CD4-positive, CD25-positive, alpha-beta regulatory T cell (primary cell): ENCODE data around the gene LONRF2. TPM values are rescaled to one million over a fixed set of nuclear protein-coding genes. Genes with fewer than 3 reads are reported as not detected.

Experiments used
- ATAC-seq, 2 donors: fragments of 150-1000 bp; cut with Tn5 transposase; one replicate each; pipeline ENCODE4 v1.10.0; 2021; ENCODE audit warnings: low read depth in 2 of 2, moderate number of reproducible peaks in 2 of 2, moderate library complexity in 1 of 2
- DNase-seq, 3 donors: peaks; one replicate each; pipeline versions ENCODE4 v3.0.0 to v3.0.0-alpha.2; 2012 to 2022; ENCODE audit warnings: mixed read lengths in 1 of 3
- H3K27ac ChIP-seq: one replicate; pipeline ENCODE4 v1.7.0; 2013; ENCODE audit warnings: mild to moderate bottlenecking, low read length; ENCODE audit not compliant: insufficient read depth, poor library complexity, severe bottlenecking
- H3K27me3 ChIP-seq: one replicate; pipeline ENCODE4 v1.7.0; 2013; ENCODE audit warnings: low read length; ENCODE audit not compliant: control insufficient read depth, insufficient read depth
- H3K36me3 ChIP-seq: one replicate; pipeline ENCODE4 v1.7.0; 2013; ENCODE audit warnings: mild to moderate bottlenecking, low read length, moderate library complexity; ENCODE audit not compliant: control insufficient read depth, insufficient read depth
- H3K4me1 ChIP-seq: 2 replicates; pipeline ENCODE4 v1.7.0; 2013; ENCODE audit warnings: mild to moderate bottlenecking, low read length; ENCODE audit not compliant: insufficient read depth, control insufficient read depth, poor library complexity, severe bottlenecking
- H3K4me3 ChIP-seq: one replicate; pipeline ENCODE4 v1.7.0; 2013; ENCODE audit warnings: low read depth, mild to moderate bottlenecking, low read length, moderate library complexity
- H3K9me3 ChIP-seq, 2 experiments: 1 replicate in 1 of 2; 2 replicates in 1 of 2; pipeline ENCODE4 v1.7.0; 2013; ENCODE audit warnings: low read length in 2 of 2, mild to moderate bottlenecking in 1 of 2, moderate library complexity in 1 of 2; ENCODE audit not compliant: control insufficient read depth in 2 of 2
- H3K27ac Mint-ChIP-seq, 3 donors: one replicate each; pipeline ENCODE4 v1.8.0; 2020 to 2022; ENCODE audit warnings: mild to moderate bottlenecking in 3 of 3, mixed read lengths in 3 of 3, moderate library complexity in 2 of 3
- H3K27me3 Mint-ChIP-seq: one replicate; pipeline ENCODE4 v1.8.0; 2022; ENCODE audit warnings: mild to moderate bottlenecking, mixed read lengths
- H3K36me3 Mint-ChIP-seq: one replicate; pipeline ENCODE4 v1.8.0; 2020; ENCODE audit warnings: mixed read lengths
- H3K4me1 Mint-ChIP-seq, 4 donors: one replicate each; pipeline ENCODE4 v1.8.0; 2020 to 2022; ENCODE audit warnings: mixed read lengths in 4 of 4, mild to moderate bottlenecking in 1 of 4
- H3K4me3 Mint-ChIP-seq, 4 donors: one replicate each; pipeline ENCODE4 v1.8.0; 2020 to 2022; ENCODE audit warnings: mild to moderate bottlenecking in 4 of 4, mixed read lengths in 4 of 4, moderate library complexity in 3 of 4
- H3K9me3 Mint-ChIP-seq, 7 donors: one replicate each; pipeline ENCODE4 v1.8.0; 2020 to 2022; ENCODE audit warnings: mixed read lengths in 7 of 7, mild to moderate bottlenecking in 3 of 7, moderate library complexity in 2 of 7
- polyA plus RNA-seq, 4 donors: library from polyadenylated mRNA; unstranded; fragments of 300-500 nt; fragmentation: Illumina TruSeq; gene quantifications; one replicate each; pipeline ENCODE4 v1.2.3, GENCODE V29; 2021
- total RNA-seq: library from RNA; stranded (reverse); gene quantifications from one replicate; pipeline ENCODE4 v1.2.3, GENCODE V29; 2022

LONRF2 gene
- total and polyA plus RNA-seq, 5 donors from 2014 or later = 0.42 TPM; not detected in 4

DNA sequence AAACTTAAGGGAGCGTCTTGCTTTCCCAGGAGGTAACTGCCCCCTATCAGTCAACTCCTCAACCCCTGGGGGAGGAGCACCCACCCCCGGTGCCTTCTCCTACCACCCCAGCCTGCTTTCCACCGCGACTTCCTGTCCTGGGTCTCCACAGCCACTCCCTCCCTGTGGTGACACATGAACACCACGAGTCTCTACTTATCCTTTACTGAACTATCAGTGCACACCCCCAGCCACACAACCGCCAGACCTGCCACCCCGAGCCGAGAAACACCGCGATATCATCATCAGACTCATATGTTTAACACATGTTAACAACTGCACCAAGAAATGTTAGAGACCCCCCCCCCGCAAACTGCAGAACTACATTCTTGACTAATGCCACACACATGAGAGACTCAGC lies 43.3 kb downstream of the LONRF2 start:
- ATAC-seq (no peak), DNase-seq (peak in 1 of 3 donors; percentile 43)
- Histone ChIP-seq H3K9me3 (no peaks in the 10 kb centered on the region), H3K27ac (no peak overlapping the region), H3K36me3 (no peaks in the 10 kb centered on the region), H3K27me3 (peaks cover 2% of the 10 kb centered on the region), H3K4me1 (no peaks in the 10 kb centered on the region), H3K4me3 (no peak overlapping the region)
- no peaks in the 10 kb centered on the region for H3K36me3 Mint-ChIP-seq
- peaks cover 10% of the 10 kb centered on the region for H3K27me3 Mint-ChIP-seq
- H3K4me1 Mint-ChIP-seq = peaks cover 0 to 6% (median 4%) of the 10 kb centered on the region in 4 donors
- H3K27ac Mint-ChIP-seq = no peak overlapping the region
- H3K4me3 Mint-ChIP-seq = no peak overlapping the region
- H3K9me3 Mint-ChIP-seq = no peaks in the 10 kb centered on the region

DNA sequence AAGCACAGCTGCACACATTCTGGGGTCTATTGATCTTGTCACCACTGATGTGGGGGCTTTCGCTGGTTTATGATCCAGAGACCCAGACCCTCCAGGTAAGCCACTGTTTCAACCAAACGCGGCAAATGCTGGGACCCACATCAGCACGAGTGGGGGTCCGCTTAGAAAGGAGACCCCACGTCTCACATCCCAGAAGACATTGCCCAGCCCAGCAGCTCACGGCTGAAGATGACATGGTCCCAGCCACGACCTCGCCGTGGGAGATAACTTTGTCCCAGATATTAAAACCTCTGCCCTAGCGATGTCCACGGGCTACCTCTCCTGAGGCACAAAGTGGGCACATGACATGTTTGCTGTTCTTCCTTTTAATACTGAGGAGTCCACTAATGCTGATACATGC lies 43.8 kb downstream of the LONRF2 start:
- Mint-ChIP-seq H3K36me3 (no peaks in the 10 kb centered on the region), H3K4me1 (peaks cover 0 to 8% (median 4%) of the 10 kb centered on the region in 4 donors), H3K9me3 (no peaks in the 10 kb centered on the region), H3K27me3 (peaks cover 10% of the 10 kb centered on the region), H3K27ac (no peak overlapping the region), H3K4me3 (no peak overlapping the region)
- Histone ChIP-seq H3K4me3 (no peak overlapping the region), H3K9me3 (no peaks in the 10 kb centered on the region), H3K36me3 (no peaks in the 10 kb centered on the region), H3K27ac (no peak overlapping the region), H3K27me3 (peaks cover 2% of the 10 kb centered on the region), H3K4me1 (no peaks in the 10 kb centered on the region)
- ATAC-seq (no peak), DNase-seq (no peak)

DNA sequence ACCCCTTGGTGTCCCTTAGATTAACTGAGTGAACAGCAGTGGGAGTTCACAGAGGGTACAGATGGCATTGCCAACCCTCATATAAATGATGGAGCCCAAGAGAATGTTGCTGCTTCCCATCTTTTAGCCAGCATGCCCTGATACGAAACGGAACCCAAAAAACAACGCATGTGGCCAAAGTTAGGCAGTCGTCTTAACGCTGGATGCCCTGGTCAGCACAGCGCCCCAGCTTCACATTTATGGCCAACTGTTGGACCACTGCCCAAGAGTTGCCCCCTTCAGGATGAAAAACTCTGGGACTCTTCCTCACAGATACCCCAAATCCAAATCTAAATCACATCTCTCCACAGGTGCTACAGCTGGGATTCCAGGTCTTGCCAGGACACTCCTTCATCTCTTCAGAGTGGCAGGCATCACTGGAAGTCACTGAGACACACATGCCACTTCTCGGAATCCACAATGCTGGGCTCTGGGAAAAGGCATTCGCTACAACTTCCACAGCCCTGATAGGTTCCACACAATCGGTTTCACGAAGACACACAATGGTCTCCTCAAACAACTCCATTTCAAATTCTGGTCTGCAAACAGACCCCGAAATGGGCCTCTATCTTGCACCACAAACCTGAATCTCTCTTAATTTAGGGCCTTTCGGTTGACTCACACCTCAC lies 44.6 kb downstream of the LONRF2 start:
- H3K27ac Mint-ChIP-seq = no peak overlapping the region
- H3K4me3 Mint-ChIP-seq = no peak overlapping the region
- Histone ChIP-seq H3K9me3 (no peaks in the 10 kb centered on the region), H3K27ac (no peak overlapping the region), H3K27me3 (peaks cover 2% of the 10 kb centered on the region), H3K4me3 (no peak overlapping the region), H3K36me3 (no peaks in the 10 kb centered on the region), H3K4me1 (no peaks in the 10 kb centered on the region)
- ATAC-seq (no peak), DNase-seq (no peak)
- peaks cover 10% of the 10 kb centered on the region for H3K27me3 Mint-ChIP-seq
- no peaks in the 10 kb centered on the region for H3K9me3 Mint-ChIP-seq
- no peaks in the 10 kb centered on the region for H3K36me3 Mint-ChIP-seq
- H3K4me1 Mint-ChIP-seq = peaks cover 0 to 8% (median 4%) of the 10 kb centered on the region in 4 donors

DNA sequence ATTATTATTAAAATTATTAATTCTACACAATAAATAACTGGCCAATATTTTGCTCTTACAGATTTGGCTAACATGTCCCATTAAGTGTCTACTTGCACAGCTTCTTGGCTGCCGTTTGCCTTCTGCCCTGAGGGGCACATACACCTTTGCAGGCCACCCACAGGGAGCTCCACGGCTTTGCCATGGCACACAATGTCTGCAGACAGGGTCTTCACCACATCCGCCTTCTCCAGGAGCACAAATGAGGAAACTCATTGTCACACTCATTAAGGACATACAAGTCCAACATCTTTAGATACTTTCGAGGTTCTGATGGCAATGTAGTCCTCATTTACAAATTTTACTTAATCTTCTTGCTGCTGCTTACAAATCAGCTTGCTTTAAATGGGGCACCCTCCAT lies 45.6 kb downstream of the LONRF2 start:
- Histone ChIP-seq H3K9me3 (no peaks in the 10 kb centered on the region), H3K4me1 (no peaks in the 10 kb centered on the region), H3K4me3 (no peak overlapping the region), H3K27me3 (no peaks in the 10 kb centered on the region), H3K36me3 (no peaks in the 10 kb centered on the region), H3K27ac (no peak overlapping the region)
- Mint-ChIP-seq H3K4me1 (peaks cover 0 to 8% (median 4%) of the 10 kb centered on the region in 4 donors), H3K4me3 (no peak overlapping the region), H3K27me3 (peaks cover 4% of the 10 kb centered on the region), H3K27ac (no peak overlapping the region), H3K9me3 (no peaks in the 10 kb centered on the region), H3K36me3 (no peaks in the 10 kb centered on the region)
- ATAC-seq (no peak), DNase-seq (no peak)

DNA sequence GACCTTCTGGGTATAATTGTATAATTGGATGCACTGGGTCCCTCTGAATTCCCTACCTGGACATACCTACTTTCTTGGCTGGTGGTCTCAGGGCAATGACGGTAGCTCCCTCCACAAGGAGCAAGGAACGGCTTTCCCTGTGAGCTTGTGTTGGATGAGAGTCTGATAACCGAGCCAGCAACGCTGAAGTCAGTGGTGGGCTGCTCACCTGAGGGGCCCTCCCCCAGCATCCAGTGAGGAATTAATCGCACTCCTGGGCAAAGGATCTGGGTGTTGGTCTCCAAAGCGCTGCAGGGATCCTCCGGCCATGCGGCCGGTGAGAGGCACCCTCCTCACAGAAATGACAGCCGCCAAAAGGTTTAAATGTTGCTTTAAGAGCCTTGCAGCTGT lies 47.1 kb downstream of the LONRF2 start:
- no peaks in the 10 kb centered on the region for H3K36me3 Mint-ChIP-seq
- no peak overlapping the region for H3K4me3 Mint-ChIP-seq
- Histone ChIP-seq H3K27me3 (no peaks in the 10 kb centered on the region), H3K36me3 (no peaks in the 10 kb centered on the region), H3K27ac (no peak overlapping the region), H3K4me3 (no peak overlapping the region), H3K9me3 (no peaks in the 10 kb centered on the region), H3K4me1 (no peaks in the 10 kb centered on the region)
- H3K9me3 Mint-ChIP-seq = no peaks in the 10 kb centered on the region
- H3K4me1 Mint-ChIP-seq = peaks cover 0 to 8% (median 4%) of the 10 kb centered on the region in 4 donors
- DNase-seq (no peak), ATAC-seq (no peak)
- H3K27me3 Mint-ChIP-seq = no peaks in the 10 kb centered on the region
- H3K27ac Mint-ChIP-seq = no peak overlapping the region

DNA sequence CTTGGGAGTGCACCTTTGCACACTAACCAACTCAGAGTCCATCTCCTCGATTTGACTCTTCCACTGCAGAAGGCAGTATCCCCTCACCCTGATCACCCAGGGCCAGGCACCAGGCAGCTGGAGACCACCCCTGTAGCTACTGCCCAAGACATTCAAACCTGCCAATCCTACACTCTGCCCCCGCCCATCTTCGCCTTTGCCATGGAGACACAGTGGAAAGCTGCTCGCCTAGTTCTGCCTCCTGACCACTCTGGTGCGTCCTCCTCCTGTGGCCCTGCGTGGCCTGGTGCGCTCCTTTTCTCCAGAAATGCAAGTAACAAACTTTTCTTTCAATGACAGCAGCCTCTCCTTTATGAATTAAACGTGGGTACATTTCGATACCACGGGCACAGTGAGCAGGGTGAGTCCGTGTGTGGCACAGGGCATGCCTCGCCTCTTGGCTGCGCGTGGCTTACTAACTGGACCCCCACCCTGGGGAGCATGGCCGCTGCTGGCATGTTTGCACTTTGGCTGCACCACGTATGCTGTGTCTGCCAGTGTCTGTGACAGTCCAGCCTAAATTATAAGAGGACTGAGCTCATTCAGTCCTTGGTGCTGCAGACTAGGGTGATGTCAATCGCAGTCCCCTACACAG lies 47.6 kb downstream of the LONRF2 start:
- H3K9me3 ChIP-seq = no peaks in the 10 kb centered on the region
- Mint-ChIP-seq H3K27ac (no peak overlapping the region), H3K4me3 (no peak overlapping the region), H3K36me3 (no peaks in the 10 kb centered on the region), H3K4me1 (peaks cover 0 to 8% (median 4%) of the 10 kb centered on the region in 4 donors), H3K9me3 (no peaks in the 10 kb centered on the region), H3K27me3 (no peaks in the 10 kb centered on the region)
- DNase-seq (no peak), ATAC-seq (no peak)
- no peak overlapping the region for H3K4me3 ChIP-seq
- no peak overlapping the region for H3K27ac ChIP-seq
- no peaks in the 10 kb centered on the region for H3K27me3 ChIP-seq
- no peaks in the 10 kb centered on the region for H3K4me1 ChIP-seq
- H3K36me3 ChIP-seq = no peaks in the 10 kb centered on the region

DNA sequence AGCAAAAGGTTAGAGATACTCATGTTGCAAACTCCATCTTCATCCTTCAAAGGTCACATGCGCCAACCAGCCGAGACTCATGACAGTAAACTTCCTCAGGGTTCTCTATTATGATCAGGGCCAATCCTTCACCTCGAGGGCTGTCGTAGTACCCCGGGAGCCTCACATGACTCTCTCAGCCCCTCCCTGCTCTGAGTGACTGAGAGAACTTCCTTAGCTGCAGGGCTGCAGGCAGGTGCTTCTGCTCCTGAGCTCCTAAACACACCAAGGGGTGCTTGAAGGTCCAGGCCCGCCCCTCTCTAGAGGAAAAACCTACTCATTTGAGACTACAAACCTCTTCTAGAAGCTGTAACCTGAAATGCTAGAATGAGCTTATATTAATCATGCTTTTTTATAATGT lies 48.2 kb downstream of the LONRF2 start:
- H3K4me1 ChIP-seq = no peaks in the 10 kb centered on the region
- Mint-ChIP-seq H3K27ac (no peak overlapping the region), H3K36me3 (no peaks in the 10 kb centered on the region), H3K27me3 (no peaks in the 10 kb centered on the region), H3K4me1 (peaks cover 0 to 7% (median 3%) of the 10 kb centered on the region in 4 donors), H3K4me3 (no peak overlapping the region), H3K9me3 (no peaks in the 10 kb centered on the region)
- no peak overlapping the region for H3K4me3 ChIP-seq
- ATAC-seq = no peak
- no peak overlapping the region for H3K27ac ChIP-seq
- no peaks in the 10 kb centered on the region for H3K36me3 ChIP-seq
- H3K27me3 ChIP-seq = no peaks in the 10 kb centered on the region
- DNase-seq = peak in 1 of 3 donors; percentile 41
- H3K9me3 ChIP-seq = no peaks in the 10 kb centered on the region

DNA sequence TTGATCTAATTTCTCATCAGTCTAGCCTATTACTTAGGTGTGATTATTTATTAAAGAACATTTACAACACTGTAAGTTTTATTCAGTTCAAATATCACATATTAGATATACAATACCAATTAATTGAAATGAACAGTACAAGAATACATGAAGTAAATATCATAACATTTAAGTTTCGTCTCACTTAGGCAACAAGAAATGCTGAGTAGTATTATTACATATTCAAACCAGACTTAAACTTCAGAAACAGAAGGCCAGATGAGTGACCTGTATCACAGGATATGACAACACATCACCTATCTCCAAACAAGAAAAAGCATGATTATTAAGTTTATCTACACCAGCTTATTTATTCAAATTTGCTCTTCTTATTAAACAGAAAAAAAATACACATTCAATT lies 48.9 kb downstream of the LONRF2 start:
- H3K27me3 ChIP-seq = no peaks in the 10 kb centered on the region
- H3K4me1 Mint-ChIP-seq = peaks cover 0 to 6% (median 0%) of the 10 kb centered on the region in 4 donors
- H3K27ac Mint-ChIP-seq = no peak overlapping the region
- H3K4me3 Mint-ChIP-seq = no peak overlapping the region
- no peaks in the 10 kb centered on the region for H3K36me3 Mint-ChIP-seq
- no peak overlapping the region for H3K27ac ChIP-seq
- H3K4me1 ChIP-seq = no peaks in the 10 kb centered on the region
- no peaks in the 10 kb centered on the region for H3K36me3 ChIP-seq
- ATAC-seq (no peak), DNase-seq (no peak)
- H3K9me3 ChIP-seq = no peaks in the 10 kb centered on the region
- no peak overlapping the region for H3K4me3 ChIP-seq
- no peaks in the 10 kb centered on the region for H3K9me3 Mint-ChIP-seq
- no peaks in the 10 kb centered on the region for H3K27me3 Mint-ChIP-seq
